VCaP (cell line): ENCODE data around the gene GCN1.

Experiments
- H3K27ac ChIP-seq: fragments of 450-650 bp; 2 replicates; pipeline ENCODE4 v1.5.1; 2017
- TF ChIP-seq, protein P1 (sequence below): fragments of 450-650 bp; conservative IDR thresholded peaks from 2 replicates; pipeline ENCODE4 v1.5.1; 2017; ENCODE audit warnings: mild to moderate bottlenecking, moderate library complexity

The GCN1 gene

DNA sequence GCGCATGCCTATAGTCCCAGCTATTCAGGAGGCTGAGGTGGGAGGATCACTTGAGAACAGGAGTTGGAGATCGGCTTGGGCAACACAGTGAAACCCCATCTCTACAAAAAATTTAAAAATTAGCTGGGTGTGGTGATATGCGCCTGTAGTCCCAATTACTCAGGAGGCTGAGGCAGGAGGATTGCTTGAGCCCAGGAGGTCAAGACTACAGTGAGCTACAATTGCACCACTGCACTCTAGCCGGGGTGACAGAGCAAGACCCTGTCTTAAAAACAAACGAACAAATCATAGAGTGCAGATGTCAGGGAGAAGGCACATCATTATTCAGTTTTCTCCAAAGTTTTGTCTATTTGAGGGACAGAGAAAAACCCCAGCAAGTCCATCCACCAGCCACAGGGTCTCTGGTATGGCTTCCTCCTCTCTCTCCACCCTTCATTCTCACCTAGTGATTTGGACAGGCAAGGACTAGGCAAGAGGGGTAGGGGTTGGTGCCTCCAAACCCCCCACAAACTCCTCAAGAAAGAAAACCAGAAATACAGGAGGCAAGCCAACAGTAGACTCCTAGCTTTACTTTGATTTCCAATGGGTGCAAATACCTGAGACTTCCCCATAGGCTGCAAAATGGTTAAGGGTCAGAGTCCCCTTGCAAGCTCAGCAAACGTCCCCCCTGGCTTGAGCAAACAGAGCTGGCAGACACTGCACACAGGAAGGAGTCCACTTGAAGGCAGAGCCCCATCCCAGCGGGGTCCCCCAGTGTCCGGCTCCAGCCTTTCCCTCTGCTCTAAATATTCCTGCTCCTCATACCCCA is 32.9 kb upstream of the GCN1 start:
- TF ChIP-seq, protein P1, sequence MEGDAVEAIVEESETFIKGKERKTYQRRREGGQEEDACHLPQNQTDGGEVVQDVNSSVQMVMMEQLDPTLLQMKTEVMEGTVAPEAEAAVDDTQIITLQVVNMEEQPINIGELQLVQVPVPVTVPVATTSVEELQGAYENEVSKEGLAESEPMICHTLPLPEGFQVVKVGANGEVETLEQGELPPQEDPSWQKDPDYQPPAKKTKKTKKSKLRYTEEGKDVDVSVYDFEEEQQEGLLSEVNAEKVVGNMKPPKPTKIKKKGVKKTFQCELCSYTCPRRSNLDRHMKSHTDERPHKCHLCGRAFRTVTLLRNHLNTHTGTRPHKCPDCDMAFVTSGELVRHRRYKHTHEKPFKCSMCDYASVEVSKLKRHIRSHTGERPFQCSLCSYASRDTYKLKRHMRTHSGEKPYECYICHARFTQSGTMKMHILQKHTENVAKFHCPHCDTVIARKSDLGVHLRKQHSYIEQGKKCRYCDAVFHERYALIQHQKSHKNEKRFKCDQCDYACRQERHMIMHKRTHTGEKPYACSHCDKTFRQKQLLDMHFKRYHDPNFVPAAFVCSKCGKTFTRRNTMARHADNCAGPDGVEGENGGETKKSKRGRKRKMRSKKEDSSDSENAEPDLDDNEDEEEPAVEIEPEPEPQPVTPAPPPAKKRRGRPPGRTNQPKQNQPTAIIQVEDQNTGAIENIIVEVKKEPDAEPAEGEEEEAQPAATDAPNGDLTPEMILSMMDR, result no peak
- H3K27ac ChIP-seq, result peak overlapping the region; percentile 88

- TF ChIP-seq, protein P1, result no peak
- no peak overlapping the region for H3K27ac ChIP-seq
Observed at GRCh38 chr12:120225852-120226640, 31.5 kb upstream of the GCN1 start.

- H3K27ac ChIP-seq, result no peak overlapping the region
- TF ChIP-seq, protein P1, result no peak
Observed at GRCh38 chr12:120225200-120225558, 30.7 kb upstream of the GCN1 start.

DNA sequence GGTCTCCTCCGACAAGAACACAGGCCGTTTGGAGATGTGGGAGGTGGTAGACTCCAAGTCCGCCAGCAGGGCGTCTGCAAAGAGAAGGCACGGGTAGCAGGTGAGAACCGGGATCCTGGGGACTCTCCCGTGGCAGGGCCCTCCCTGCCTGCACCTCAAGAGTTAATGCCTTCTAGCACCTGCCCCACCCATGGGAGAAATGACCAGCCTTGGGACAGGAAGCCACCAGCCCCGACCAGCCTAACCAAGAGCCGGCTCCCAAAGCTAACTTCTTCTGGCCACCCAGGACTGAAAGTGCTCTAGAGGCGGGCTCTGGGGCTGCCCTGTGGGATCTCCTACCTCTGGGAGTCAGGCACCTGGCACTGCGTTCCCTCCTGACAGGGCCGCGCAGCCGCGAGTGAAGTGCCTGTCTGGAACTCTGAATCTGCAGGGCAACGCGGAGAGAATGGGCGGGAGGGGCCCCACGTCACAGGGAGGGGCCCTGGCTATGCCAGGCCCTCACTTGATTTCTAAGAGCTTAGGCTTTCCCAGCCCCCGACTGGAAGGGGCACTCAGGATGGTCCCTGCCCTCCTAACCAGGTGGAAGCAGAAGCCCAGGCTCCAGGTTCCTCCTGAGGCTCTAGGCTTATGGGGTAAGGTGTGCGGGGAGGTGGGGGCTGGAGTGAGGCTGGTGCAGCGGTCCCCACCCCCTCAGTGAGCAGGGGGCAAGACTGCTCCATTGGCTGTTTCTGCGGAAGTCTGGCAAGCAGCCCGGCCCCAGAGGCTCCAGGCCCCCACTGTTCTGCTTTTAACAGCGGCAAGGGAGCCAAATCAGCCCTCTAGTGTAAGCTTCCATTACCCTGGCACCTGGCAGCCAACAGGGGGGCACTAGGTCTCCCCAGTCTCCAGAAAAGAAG is 30.0 kb upstream of the GCN1 start:
- TF ChIP-seq, protein P1, result no peak
- H3K27ac ChIP-seq, result no peak overlapping the region

GRCh38 chr12:120223458-120224303 is 29.2 kb upstream of the GCN1 start:
- no peak overlapping the region for H3K27ac ChIP-seq
- TF ChIP-seq, protein P1, result no peak

DNA sequence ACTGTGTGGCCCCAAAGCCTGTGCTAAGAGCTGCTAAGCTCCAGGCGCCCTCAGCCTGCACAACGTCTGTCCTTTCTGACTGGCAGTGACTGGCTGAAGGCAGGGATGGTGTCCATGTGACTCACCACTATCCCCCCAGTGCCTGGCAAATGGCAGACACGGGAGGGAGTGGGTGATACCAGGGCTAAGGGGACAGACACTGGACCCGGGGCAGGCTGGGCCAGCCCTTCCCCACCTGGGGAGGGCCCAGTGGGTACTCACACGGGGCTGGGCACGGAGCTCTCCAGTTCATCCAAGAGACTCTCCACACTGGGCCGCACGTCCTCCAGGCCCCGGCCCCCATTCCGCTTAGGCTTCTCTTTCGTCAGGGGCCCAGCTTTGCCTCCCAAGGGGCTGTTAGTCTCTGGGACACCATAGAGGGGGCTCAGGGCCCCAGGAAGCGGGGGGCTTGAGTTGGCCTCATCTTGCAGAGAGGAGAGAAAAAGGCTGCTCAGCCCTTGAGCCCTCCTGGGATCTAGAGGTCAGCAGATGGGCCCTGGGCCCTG is 27.8 kb upstream of the GCN1 start:
- no peak overlapping the region for H3K27ac ChIP-seq
- TF ChIP-seq, protein P1, result no peak
